Measurements from ENCODE around the gene OIP5.
A peak's percentile ranks its signal among the peaks of the same experiment; 100 is the strongest.
"Not testable (repeated sequence)": the region's sequence is repeated elsewhere in the genome, so short reads cannot be mapped to it uniquely, and the experiment has no call there.

OIP5 gene

GRCh38 chr15:41304149-41304770 is 28.1 kb downstream of the OIP5 start:
- DNase-seq (ENCODE audit: low read depth in 2 of 3, low spot score in 1 of 3) = no peak

- DNase-seq (ENCODE audit: low read depth in 2 of 3, low spot score in 1 of 3) = no peak
Measured at GRCh38 chr15:41301587-41301986, 30.8 kb downstream of the OIP5 start.

GRCh38 chr15:41301139-41301538 is 31.3 kb downstream of the OIP5 start:
- DNase-seq (ENCODE audit: low read depth in 2 of 3, low spot score in 1 of 3) = not testable (repeated sequence)

- no peak for DNase-seq (ENCODE audit: low read depth in 2 of 3, low spot score in 1 of 3)
Measured at GRCh38 chr15:41292521-41292920, 39.9 kb downstream of the OIP5 start.

- DNase-seq (ENCODE audit: low read depth in 2 of 3, low spot score in 1 of 3) = no peak
Measured at GRCh38 chr15:41291065-41291631, 41.2 kb downstream of the OIP5 start.

- no peak for DNase-seq (ENCODE audit: low read depth in 2 of 3, low spot score in 1 of 3)
Measured at GRCh38 chr15:41289953-41290352, 42.4 kb downstream of the OIP5 start.

GRCh38 chr15:41288464-41288863 is 43.9 kb downstream of the OIP5 start:
- DNase-seq (ENCODE audit: low read depth in 2 of 3, low spot score in 1 of 3) = no peak

- DNase-seq (ENCODE audit: low read depth in 2 of 3, low spot score in 1 of 3) = no peak
Measured at GRCh38 chr15:41286665-41287333, 45.6 kb downstream of the OIP5 start.

GRCh38 chr15:41285285-41285684 is 47.1 kb downstream of the OIP5 start:
- no peak for DNase-seq (ENCODE audit: low read depth in 2 of 3, low spot score in 1 of 3)

GRCh38 chr15:41284427-41285177 is 47.8 kb downstream of the OIP5 start:
- DNase-seq (ENCODE audit: low read depth in 2 of 3, low spot score in 1 of 3) = no peak

GRCh38 chr15:41283653-41284426 is 48.6 kb downstream of the OIP5 start:
- peak; percentile 94 to 98 (median 97) for DNase-seq (ENCODE audit: low read depth in 2 of 3, low spot score in 1 of 3)

GRCh38 chr15:41282980-41283652 is 49.3 kb downstream of the OIP5 start:
- not testable (repeated sequence) for DNase-seq (ENCODE audit: low read depth in 2 of 3, low spot score in 1 of 3)

GRCh38 chr15:41282436-41282835 is 50.0 kb downstream of the OIP5 start:
- not testable (repeated sequence) for DNase-seq (ENCODE audit: low read depth in 2 of 3, low spot score in 1 of 3)

GRCh38 chr15:41281236-41281635 is 51.2 kb downstream of the OIP5 start:
- no peak for DNase-seq (ENCODE audit: low read depth in 2 of 3, low spot score in 1 of 3)

- DNase-seq (ENCODE audit: low read depth in 2 of 3, low spot score in 1 of 3) = no peak
Measured at GRCh38 chr15:41279535-41280283, 52.7 kb downstream of the OIP5 start.

- no peak for DNase-seq (ENCODE audit: low read depth in 2 of 3, low spot score in 1 of 3)
Measured at GRCh38 chr15:41278319-41278718, 54.1 kb downstream of the OIP5 start.

- DNase-seq (ENCODE audit: low read depth in 2 of 3, low spot score in 1 of 3) = no peak
Measured at GRCh38 chr15:41276831-41277230, 55.6 kb downstream of the OIP5 start.

GRCh38 chr15:41269887-41270286 is 62.5 kb downstream of the OIP5 start:
- no peak for DNase-seq (ENCODE audit: low read depth in 2 of 3, low spot score in 1 of 3)

GRCh38 chr15:41263891-41264351 is 68.5 kb downstream of the OIP5 start:
- DNase-seq (ENCODE audit: low read depth in 2 of 3, low spot score in 1 of 3) = no peak

GRCh38 chr15:41262571-41262970 is 69.8 kb downstream of the OIP5 start:
- DNase-seq (ENCODE audit: low read depth in 2 of 3, low spot score in 1 of 3) = no peak

Measured in stimulated activated CD4-positive, alpha-beta T cell treated with anti-CD3 and anti-CD28 coated beads, Interleukin-12 subunit alpha, Interleukin-12 subunit beta, amount 100 ng/mL, for 48 hours (primary cell).